Peyer's patch (tissue), 4 donors: ENCODE data around the gene AFTPH.

ENCODE experiments used
- POLR2A ChIP-seq, 2 donors: fragments of 450-650 bp; IDR thresholded peaks; one replicate each; pipeline ENCODE4 v1.5.1; 2017; ENCODE audit warnings: antibody characterized with exemption in 2 of 2, mild to moderate bottlenecking in 2 of 2, moderate library complexity in 2 of 2
- TF ChIP-seq, protein P1 (sequence below), 6 experiments: fragments of 450-650 bp in 4 of 6; fragments of 200-600 bp in 2 of 6; sonication (generic) in 1 of 6; IDR thresholded peaks; one replicate each; pipeline ENCODE4 v1.5.1; 2017 to 2019; ENCODE audit warnings: antibody characterized with exemption in 6 of 6, mild to moderate bottlenecking in 3 of 6, moderate library complexity in 1 of 6

DNA sequence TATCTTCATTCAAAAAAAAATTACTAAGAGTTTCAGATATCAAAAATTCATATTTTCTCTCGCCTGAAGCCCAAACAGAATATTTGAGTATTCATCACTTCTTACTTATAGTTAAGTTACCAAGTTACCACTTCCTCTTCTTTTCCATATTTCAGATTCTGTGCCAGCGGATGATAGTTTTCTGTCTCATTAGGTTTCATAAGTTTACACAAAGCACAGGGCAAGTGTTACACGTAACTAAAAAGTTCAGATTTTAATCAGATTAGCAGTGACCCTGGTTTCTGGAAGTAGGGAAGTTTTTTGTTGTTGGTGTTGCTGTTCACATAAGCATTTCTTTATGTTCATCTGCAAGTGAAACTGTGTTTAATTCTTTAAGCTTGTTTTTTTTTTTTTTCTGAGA is 10.2 kb downstream of the AFTPH start:
- no peak for TF ChIP-seq POLR2A (IDR thresholded peaks at IDR 0.05)
- TF ChIP-seq, protein P1, sequence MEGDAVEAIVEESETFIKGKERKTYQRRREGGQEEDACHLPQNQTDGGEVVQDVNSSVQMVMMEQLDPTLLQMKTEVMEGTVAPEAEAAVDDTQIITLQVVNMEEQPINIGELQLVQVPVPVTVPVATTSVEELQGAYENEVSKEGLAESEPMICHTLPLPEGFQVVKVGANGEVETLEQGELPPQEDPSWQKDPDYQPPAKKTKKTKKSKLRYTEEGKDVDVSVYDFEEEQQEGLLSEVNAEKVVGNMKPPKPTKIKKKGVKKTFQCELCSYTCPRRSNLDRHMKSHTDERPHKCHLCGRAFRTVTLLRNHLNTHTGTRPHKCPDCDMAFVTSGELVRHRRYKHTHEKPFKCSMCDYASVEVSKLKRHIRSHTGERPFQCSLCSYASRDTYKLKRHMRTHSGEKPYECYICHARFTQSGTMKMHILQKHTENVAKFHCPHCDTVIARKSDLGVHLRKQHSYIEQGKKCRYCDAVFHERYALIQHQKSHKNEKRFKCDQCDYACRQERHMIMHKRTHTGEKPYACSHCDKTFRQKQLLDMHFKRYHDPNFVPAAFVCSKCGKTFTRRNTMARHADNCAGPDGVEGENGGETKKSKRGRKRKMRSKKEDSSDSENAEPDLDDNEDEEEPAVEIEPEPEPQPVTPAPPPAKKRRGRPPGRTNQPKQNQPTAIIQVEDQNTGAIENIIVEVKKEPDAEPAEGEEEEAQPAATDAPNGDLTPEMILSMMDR (IDR thresholded peaks at IDR 0.05), result no peak
